IPS-15b (cell line): ENCODE results near the gene THADA.

Experiments
- H3K27me3 ChIP-seq: one replicate; pipeline ENCODE4 v1.6.1; 2013; ENCODE audit warnings: low read length; ENCODE audit not compliant: control insufficient read depth, insufficient read depth
- H3K36me3 ChIP-seq: one replicate; pipeline ENCODE4 v1.6.1; 2013; ENCODE audit warnings: low read length; ENCODE audit not compliant: control insufficient read depth, insufficient read depth
- H3K4me1 ChIP-seq: one replicate; pipeline ENCODE4 v1.6.1; 2013; ENCODE audit warnings: mild to moderate bottlenecking, low read length; ENCODE audit not compliant: control insufficient read depth, insufficient read depth
- H3K4me3 ChIP-seq: one replicate; pipeline ENCODE4 v1.5.1; 2013; ENCODE audit warnings: low read depth, low read length
- H3K9ac ChIP-seq: one replicate; pipeline ENCODE4 v1.6.1; 2013; ENCODE audit warnings: low read depth, mild to moderate bottlenecking, low read length
- H3K9me3 ChIP-seq: one replicate; pipeline ENCODE4 v1.6.1; 2013; ENCODE audit warnings: mild to moderate bottlenecking, low read length; ENCODE audit not compliant: control insufficient read depth, insufficient read depth

THADA gene

DNA sequence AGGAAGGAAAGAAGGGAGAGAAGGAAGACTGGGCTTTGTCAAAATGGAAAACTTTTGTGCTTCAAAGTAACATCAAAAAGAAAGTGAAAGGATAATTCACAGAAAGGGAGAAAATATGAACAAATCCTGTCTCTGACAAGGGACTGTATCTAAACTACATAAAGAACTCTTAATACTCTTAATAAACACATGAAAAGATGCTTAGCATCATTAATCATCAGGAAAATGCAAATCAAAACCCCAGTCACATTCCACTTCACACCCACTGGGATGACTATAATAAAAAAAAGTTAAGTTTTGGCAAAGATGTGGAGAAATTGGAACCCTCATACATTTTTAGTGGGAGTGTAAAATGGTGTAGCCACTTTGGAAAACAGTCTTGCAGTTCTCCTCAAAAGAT is 357.7 kb downstream of the THADA start:
- no peaks in the 10 kb centered on the region for H3K36me3 ChIP-seq
- H3K4me3 ChIP-seq = no peak overlapping the region

GRCh38 chr2:43233218-43234212 is 362.3 kb downstream of the THADA start:
- no peaks in the 10 kb centered on the region for H3K9me3 ChIP-seq
- H3K4me3 ChIP-seq = no peak overlapping the region
- H3K9ac ChIP-seq = no peak overlapping the region
- no peaks in the 10 kb centered on the region for H3K27me3 ChIP-seq
- peaks cover 7% of the 10 kb centered on the region for H3K4me1 ChIP-seq
- no peaks in the 10 kb centered on the region for H3K36me3 ChIP-seq

More for the DNA sequence above, 357.7 kb downstream of the THADA start:
- Histone ChIP-seq H3K9ac (no peak overlapping the region), H3K4me1 (no peaks in the 10 kb centered on the region), H3K27me3 (no peaks in the 10 kb centered on the region), H3K9me3 (no peaks in the 10 kb centered on the region)

DNA sequence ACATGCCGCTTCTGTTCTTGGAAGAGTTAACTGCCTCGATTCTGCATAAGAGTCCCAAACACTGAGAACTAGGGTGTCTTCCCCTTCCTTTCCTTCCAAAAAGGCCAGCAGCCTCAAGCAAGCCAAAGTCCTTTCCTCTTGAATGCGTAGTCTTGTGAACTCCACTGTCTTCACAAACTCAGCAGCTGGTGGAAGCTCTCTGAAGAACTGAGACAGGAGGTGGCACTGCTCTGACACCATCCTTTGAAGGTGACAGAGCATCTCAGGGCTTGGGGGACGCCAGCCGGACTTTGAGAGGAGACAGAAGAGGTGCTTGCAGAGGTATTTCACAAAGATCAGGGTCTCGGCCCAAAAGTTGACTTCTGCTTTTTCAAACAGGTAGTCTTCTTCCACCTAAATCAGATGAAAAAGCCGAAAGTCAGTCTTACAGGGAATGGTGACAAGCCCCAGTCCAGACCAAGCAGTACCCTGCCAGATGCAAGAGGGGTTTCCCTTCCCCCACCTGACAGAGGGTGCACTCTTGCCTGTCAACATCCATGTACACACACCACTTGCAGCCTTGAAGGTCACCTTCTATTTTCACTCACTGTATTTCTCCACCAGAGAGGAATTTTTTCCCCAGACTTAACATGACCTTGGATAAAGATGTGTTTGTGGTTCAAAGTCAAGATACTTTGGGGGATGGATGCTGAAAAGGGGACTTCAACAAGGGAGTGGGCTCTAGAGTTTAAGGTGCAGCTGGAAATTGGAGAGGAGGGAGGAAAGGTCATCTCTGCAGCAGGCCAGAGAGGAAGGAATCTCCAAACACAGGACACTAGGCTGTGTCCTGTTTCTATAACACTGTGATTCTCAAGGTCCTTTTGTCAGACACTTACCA is 364.6 kb downstream of the THADA start:
- Histone ChIP-seq H3K27me3 (no peaks in the 10 kb centered on the region), H3K36me3 (no peaks in the 10 kb centered on the region), H3K4me1 (peaks cover 14% of the 10 kb centered on the region), H3K9me3 (no peaks in the 10 kb centered on the region), H3K9ac (peak overlapping the region; percentile 26), H3K4me3 (no peak overlapping the region)

DNA sequence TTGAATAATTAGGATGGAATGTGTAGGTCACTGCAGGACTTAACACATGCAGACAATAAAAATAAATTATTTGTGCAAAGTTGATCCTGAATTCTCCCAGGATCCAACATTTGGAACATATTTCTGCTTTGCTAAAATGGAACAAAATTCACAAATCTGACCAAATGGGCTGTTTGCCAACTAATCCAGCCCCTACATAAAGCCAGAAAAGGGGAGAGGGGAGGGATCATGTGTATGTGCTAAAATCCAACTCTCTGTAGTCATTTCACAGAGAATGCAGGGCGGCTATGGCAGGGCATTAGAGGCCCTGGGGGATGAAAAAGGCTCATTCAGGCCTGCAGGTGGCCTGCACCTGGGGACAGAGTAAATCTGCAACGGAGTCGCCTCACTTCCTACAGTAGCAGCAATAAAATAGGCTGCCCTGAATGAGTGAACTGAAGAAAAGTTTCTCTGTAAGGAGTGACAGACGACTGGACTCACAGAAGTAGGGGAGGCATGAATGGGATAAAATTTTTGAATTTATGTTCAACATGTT is 365.4 kb downstream of the THADA start:
- H3K9ac ChIP-seq = no peak overlapping the region
- H3K4me3 ChIP-seq = no peak overlapping the region
- H3K4me1 ChIP-seq = peaks cover 14% of the 10 kb centered on the region
- H3K27me3 ChIP-seq = no peaks in the 10 kb centered on the region
- H3K9me3 ChIP-seq = no peaks in the 10 kb centered on the region
- H3K36me3 ChIP-seq = no peaks in the 10 kb centered on the region

GRCh38 chr2:43228756-43229659 is 366.8 kb downstream of the THADA start:
- peaks cover 14% of the 10 kb centered on the region for H3K4me1 ChIP-seq
- peaks cover 13% of the 10 kb centered on the region for H3K36me3 ChIP-seq
- no peak overlapping the region for H3K9ac ChIP-seq
- H3K27me3 ChIP-seq = no peaks in the 10 kb centered on the region
- H3K4me3 ChIP-seq = no peak overlapping the region
- H3K9me3 ChIP-seq = no peaks in the 10 kb centered on the region

DNA sequence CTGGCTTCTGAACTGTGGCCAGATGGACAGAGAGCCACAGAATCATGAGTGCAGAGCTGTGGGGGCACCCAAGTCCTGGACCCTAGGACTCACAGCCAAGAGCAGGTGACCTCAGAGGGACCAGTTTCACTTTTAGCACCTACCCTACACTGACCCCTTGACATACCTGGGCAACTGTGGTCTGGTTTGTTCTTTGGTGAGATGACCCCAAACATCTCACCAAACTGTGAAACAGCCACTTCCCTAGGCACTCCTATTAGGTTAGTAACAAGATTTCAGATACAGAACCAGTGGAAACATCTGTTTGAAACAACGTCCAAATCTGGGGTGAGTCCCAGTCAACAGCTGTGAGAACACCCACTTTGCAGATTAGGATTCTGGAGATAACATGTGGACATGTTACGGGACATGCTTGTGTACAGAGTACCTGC is 367.5 kb downstream of the THADA start:
- H3K27me3 ChIP-seq = no peaks in the 10 kb centered on the region
- peaks cover 17% of the 10 kb centered on the region for H3K36me3 ChIP-seq
- H3K4me1 ChIP-seq = peaks cover 14% of the 10 kb centered on the region
- no peaks in the 10 kb centered on the region for H3K9me3 ChIP-seq
- no peak overlapping the region for H3K4me3 ChIP-seq
- H3K9ac ChIP-seq = no peak overlapping the region

- peak overlapping the region; percentile 87 for H3K4me3 ChIP-seq
- no peaks in the 10 kb centered on the region for H3K9me3 ChIP-seq
- H3K9ac ChIP-seq = peak overlapping the region; percentile 60
- peaks cover 17% of the 10 kb centered on the region for H3K36me3 ChIP-seq
- H3K27me3 ChIP-seq = no peaks in the 10 kb centered on the region
- H3K4me1 ChIP-seq = peaks cover 14% of the 10 kb centered on the region
These were observed 368.0 kb downstream of the THADA start for GRCh38 chr2:43227830-43228281.

GRCh38 chr2:43226955-43227829 is 368.6 kb downstream of the THADA start:
- peaks cover 15% of the 10 kb centered on the region for H3K4me1 ChIP-seq
- H3K4me3 ChIP-seq = peak overlapping the region; percentile 87
- H3K27me3 ChIP-seq = no peaks in the 10 kb centered on the region
- H3K9ac ChIP-seq = peak overlapping the region; percentile 84
- H3K9me3 ChIP-seq = no peaks in the 10 kb centered on the region
- H3K36me3 ChIP-seq = peaks cover 17% of the 10 kb centered on the region

DNA sequence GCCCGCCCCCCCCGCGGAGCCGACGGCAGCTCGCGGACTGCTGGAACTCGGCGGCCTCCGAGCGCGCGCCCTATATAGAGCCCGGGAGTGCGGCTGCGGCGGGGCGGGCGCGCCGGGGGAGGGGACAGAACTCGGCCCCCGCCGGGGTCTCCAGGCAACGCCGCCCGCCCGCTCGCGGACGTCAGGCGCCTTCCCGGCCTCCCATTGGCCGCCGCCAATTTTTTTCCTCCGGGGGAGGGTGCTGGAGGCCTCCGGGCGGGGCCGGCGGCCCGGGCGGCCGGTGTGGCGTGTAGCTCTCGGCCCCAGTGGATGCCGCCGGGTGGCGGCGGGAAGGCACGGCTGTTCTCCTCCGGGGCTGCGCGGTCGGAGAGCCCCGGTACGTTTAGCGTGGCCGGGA is 369.3 kb downstream of the THADA start, which contains the start of gene ZFP36L2:
Gene ZFP36L2, minus strand, starts transcription at position 49 of the 397 bp plus-strand sequence. CDS start 291 bp downstream, outside the sequence.
- Histone ChIP-seq H3K27me3 (no peaks in the 10 kb centered on the region), H3K9me3 (no peaks in the 10 kb centered on the region), H3K9ac (peak within 1 kb of the TSS; percentile 95), H3K4me3 (peak within 1 kb of the TSS; percentile 87), H3K4me1 (peaks cover 20% of the 10 kb centered on the region), H3K36me3 (peaks cover 17% of the 10 kb centered on the region)
